HT1080 (cell line): ENCODE measurements around the gene ATXN10. TPM values are rescaled to one million over a fixed set of nuclear protein-coding genes. Genes with fewer than 3 reads are reported as not detected.

ENCODE experiments used
- DNase-seq: peaks from one replicate; pipeline ENCODE4 v3.0.0-alpha.2; 2015; ENCODE audit warnings: low read depth
- total RNA-seq: library from RNA; depleted of rRNA; stranded (reverse); fragments of >200 nt; shearing (Covaris generic); gene quantifications from 2 replicates; pipeline ENCODE4 v1.2.3, GENCODE V29; 2014

ATXN10 gene
- total RNA-seq, 1 experiment from 2014 or later = 44.1 TPM

DNA sequence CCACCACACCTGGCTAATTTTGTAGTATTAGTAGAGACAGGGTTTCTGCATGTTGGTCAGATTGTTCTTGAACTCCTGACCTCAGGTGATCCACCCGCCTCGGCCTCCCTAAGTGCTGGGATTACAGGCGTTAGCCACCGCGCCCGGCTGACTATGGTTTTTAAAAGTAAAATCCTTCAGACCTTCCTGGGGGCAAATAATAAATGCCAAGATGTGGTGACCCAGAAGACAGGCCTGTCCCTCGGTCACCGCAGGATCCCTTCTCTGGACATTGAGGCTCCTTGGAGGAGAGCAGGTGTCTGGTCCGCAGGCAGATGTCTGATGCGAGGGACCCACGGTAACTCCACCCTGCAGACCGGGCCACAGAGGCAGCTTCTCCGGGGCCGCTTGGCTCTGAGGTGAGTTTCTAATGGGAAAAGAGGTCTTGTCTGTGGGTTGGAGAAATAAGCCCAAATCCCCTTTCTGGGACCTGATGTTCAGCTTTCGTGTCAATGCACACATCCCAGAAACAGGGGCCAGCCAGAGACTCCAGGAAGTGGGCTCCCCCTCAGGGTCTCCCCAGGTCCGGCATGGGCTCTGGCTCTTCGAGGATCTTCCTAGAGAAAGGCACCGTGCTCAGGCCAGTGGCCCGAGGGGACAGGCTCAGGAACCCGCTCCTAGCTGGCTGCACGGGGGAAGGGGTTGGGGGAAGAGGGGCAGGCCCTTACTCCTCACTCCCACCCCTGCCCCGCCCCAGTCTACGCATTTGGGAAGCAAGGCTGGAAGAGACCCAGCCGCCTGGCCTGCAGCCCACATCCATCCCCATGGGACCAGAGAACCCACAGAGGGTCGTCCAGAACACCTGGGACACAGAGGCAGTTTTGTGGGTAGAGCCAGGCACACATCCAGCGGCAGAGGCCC, 204.8 kb downstream of the ATXN10 start:
- DNase-seq = no peak

DNA sequence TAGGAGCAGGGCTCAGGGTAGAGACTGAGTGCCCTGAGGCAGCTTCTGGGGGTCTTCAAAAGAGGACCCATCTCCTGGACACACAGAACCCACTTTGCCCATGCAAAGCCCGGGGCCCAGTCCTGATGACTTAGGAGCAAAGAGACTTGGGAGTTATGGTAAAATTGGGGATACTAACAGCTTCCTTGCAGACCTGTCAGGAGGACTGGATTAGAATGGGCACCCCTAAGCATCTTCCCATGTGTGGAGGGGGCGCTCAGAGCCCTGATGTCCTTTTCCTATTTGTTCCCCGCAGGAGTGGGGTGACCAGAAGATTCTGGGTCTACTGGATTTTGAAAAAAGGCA, 205.4 kb downstream of the ATXN10 start:
- DNase-seq = no peak

DNA sequence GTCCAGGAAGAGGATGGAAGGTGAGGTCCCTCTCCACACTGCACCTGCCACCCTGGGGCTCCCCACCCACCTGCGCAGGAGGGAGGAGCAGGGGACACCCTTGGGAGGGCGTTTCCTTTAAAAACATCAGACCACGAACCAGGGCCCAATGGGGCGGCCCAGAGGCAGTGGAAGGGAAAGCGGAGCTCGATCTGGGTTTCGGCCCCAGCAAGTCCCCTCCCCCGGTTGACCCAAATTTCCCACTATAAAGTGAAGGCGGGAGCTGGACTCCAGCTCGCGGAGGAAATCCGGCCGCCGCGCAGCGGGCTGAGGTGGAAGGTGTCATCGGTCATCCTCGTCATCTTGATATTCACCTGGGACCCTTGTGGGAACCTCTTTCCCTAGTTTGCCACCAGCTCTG, 206.0 kb downstream of the ATXN10 start:
- DNase-seq = no peak

DNA sequence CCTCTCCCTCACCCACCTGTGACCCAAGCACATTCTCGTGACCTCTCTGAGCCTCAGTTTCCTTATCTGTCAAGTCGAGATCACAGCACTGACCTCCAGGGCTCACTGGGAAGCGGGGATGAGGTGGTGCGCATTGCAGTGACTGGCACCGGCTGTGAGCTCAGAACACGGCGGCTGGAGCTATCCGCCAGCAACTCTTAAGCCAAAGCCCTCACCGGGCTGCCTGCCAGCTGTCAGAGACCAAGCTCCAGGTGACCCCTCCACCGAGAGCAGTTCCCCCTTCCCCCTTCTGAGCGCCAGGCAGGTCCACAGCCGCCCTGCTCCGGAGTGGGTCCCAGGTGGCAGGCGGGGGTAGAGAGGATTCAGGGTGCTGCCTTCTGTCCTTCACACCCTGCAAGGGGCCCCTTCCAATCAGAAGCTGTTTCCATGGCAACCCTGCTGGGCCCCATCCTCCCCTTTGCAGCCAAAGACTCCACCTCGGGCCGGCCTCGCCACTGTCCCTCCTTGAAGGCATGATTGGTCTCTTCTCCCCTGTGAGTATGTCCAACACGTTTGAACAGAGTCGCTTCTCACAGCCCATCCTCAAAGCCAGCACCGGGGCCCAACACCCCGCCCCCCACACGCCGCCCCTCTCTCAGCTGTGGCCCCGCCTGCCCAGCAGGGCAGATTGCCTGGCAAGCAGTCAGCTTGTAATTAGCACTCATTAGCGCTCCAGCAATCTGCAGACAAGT, 206.6 kb downstream of the ATXN10 start:
- DNase-seq = no peak

DNA sequence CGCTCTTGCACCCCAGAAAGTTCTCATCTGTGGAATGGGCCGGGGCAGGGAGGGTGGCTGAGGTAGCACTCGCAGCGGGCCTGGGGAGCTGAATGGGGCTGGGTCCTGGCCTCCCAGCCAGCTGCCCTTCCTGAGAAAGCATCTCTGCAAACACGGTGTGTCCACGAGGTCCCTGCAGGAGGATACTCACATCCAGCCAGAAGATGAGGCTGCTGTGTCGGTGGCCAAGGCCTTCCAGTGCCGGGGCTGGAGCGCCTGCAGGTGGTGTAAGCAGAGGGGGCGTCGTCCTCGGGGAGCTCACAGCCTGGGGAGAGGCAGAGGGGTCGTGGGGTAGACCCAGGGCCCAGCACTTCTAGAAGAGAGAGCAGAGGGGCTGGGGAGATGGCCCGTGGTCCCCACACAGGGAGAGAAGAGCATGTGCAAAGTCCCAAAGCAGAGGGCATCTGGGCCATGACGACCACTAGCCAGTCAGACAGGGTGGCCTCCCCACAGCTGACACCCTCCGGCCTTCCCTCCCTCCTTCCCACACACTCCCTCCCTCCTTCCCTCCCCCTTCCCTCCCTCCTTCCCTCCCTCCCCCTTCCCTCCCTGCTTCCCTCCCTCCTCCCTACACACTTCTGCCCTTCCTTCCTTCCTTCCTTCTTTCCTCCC, 207.4 kb downstream of the ATXN10 start:
- DNase-seq = no peak

DNA sequence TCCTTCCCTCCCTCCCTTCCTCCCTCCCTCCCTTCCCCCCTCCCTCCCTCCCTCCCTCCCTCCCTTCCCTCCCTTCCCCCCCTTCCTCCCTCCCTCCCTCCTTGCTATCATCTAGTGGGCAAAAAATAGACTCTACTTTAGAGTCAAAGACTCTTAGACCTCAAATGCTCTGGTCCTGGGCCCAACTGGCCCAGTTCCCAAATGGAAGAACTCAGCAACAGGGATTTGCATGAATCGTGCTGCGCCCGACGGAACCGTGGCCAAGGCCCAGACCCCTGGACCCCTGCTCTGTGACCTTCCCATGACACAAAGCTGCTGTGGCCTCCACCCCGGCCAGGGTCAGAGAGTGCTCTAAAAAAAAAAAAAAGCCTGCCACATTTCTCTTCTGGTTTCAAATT, 207.9 kb downstream of the ATXN10 start:
- DNase-seq = no peak

DNA sequence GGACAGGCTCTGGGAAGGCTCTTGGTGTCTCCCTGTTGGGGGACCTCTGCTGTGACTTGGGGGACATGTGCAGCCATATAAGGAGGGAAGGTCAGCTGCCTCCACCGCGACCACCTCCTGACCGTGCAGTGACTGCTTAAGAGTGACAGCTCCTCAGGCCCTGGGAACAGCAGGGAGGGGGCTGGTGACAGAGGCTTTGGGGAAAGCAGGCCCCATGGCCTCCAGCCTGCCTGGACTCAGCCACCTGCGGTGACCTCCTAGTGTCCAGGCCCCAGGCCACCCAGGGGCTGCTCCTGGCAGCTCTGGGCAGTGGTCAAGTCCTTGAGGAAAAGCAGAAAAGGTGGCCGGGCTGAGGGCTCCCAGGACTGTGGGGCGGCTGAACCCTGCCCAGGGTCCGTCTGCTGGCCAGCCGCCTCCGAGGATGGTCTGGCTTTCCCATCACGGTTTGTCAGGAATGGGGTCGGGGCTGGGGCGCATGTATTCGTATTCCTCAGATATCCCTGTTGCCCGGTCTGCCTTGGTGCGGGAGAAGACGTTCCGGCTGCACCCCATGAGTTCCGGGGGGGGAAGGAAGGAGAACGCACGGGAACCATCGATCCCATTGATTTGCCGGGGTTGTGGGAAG, 208.6 kb downstream of the ATXN10 start:
- no peak for DNase-seq

DNA sequence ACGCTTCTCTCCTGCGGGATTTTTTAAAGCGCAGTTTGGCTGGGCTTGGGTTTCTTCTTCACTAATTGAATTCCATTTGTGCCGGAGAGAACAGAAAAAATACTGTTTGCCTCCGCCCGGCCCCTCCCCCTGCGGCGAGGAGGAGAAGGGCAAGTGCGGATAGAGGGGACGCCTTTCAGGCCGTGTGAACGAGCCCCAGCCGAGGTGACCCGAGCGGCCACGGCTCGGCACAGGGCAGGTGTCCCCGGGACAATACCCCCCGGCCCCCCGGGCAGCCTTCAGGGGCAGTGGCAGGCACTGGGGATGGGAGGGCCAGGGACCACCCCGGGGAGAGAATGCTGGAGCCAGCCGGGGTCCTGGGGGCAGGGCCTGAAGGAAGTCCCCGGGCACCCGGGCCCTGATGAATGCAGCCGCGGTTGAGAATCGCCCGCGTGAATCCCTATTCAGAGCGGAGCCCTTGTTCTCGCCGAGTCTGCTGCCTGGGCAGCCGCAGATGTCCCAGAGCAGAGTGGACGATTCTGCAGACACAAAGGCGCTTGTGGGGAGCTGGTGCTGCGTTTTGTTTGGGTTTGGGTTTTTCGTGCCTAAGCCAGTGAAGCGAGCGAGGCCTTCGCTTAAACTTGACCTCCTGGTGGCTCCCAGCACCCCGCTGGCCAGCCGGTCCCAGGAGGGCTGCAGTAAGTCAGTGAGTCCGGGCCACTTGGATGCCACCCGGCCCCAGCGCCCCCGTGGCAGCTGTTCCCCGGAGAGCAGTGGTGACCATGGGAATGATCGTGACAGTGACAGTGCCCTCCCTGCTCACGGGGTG, 209.3 kb downstream of the ATXN10 start:
- no peak for DNase-seq

DNA sequence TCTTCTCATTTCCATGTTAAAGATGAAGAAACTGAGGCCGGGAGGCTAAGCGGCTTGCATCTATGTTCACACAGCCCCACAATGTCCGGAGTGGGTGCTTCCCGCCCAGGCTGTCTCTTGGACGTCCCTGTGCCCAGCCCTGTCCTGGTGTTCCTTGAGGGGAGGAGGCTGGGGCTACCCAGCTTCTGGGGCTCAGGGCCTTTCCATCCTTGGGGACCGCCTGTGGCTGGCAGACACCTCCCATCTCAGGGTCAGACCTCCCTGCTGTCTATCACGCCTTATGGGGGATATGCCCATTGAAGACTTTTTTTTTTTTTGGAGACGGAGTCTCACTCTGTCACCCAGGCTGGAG, 209.9 kb downstream of the ATXN10 start:
- no peak for DNase-seq

DNA sequence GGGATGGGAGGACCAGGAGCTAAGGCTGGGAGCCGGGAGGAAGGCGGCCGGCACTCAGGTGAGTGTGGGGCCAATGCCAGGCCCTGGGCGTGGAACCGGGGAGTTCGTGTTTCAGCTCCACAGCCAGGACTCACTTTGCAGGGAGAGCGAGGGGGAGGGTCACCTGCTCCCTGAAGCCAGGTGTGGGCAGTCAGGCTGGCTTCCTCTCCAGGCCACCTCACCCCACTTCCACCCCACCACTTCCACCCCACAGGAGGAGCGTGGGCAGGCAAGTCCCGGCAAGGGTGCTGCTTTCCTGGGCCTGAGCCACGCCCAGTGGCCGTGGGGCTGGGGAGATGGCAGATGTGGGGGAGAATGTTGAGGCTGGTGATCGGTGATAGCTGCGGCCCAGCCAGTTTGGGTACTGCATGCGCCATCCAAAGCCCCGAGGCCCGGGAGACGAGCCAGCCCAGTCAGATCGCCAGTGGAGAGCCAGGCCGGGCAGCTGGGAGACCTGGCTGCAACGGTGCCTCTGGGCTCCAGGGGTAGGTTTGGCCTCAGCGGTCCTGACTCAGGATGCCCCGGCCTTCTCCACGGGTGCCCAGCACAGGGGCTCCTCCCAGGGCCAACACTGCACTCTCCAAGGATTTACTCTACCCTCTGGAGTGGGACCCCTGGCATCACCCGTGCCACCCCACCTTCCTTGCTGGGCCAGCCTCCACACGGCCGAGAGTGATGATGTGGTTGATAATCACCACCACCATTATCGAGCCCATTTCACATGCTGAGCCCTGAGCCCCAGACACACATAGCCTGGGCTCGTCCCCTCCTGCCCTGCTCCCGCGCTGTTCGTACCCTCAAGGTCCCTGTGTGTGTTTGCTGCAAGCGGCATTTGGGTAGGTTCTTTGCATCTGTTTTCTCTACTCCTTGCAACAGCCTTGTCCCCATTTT, 211.5 kb downstream of the ATXN10 start:
- DNase-seq = no peak

DNA sequence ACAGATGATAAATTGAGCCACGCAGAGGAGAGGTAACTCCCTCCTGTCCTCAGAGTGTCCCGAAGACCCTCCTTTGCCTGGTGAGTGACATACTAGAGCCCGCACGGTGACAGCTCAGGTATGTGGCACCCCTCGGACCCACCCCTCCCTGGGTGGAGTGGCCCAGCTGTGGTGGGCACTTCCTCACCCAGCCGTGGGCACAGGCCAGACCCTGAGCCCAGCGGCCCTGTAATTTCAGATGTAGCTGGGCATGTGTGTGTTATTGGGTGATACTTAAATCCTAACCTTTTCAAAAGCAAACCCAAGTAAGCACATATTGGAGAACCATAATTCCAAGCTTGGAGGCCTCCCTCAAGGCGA, 212.2 kb downstream of the ATXN10 start:
- DNase-seq = no peak

DNA sequence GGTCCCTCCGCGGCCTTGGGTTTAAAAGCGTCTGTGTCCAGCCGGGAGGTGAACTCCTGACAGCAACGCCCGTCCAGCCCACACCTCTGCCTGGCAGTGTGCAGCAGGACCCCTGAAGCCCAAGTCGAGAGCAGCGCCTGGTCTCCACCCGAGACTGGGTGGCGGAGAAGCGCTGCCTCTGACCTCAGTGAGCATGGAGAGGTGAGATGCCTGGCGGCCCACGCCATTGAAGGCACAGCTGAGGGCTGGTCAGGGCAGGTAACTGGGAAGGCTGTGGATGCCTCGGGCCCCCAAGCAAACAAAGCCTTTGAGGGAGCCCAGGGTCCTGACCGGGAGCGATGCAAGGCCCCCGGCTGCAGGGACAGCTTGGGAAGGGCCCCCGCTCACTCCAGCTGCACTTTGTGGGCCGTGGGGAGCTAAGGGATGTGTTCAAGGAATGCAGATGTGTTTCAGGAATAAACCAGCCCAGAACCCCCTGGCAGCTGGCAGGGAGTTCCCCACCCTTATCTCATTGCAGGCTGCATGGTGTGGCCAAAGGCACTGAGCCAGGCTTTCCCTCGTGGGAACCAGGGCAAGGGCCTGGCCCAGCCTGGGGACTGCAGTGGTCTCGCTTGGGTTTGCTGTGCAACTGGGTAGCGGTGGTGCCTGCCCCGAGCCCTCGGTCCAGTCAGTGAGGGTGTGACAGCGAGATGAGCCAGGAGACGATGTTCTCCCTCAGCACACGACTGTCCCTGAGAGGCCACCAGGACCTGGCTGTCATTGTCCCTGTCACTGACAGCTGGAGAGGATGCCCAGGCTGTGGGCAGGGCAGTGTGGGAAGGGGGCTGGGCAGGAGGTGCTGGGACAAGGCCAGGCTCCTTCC, 212.8 kb downstream of the ATXN10 start:
- no peak for DNase-seq

DNA sequence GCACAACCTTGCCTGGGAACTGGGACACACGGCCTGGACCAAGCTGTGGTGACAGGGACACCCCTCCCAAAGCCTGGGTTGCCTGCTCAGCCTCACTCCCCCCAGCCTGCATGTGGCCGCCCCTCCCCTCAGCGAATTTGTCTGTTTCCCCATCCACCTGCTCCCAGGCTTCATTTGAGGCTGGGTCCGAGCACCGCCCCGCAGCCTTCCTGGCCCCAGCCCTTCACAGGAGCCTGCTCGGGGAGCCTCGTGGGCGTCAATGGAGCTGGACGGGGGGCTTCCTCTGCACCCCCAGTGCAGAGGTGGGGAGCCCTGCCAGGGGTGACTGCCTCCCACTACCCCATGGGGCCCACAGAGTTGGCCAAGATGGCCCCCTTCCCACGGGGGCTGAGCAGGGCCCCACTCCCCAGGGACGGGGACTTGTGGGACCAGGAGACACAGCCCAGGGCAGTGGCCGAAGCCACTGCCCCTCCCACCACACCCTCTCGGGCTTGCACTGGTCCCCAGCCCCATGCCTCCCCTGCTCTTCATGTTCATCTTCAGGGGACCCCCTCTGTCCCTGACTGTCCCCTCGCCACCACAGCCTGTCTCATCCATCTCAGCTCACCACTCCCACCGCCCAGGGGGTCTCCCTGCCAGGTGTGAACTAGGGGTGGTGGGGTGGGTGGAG, 213.7 kb downstream of the ATXN10 start:
- DNase-seq = no peak

DNA sequence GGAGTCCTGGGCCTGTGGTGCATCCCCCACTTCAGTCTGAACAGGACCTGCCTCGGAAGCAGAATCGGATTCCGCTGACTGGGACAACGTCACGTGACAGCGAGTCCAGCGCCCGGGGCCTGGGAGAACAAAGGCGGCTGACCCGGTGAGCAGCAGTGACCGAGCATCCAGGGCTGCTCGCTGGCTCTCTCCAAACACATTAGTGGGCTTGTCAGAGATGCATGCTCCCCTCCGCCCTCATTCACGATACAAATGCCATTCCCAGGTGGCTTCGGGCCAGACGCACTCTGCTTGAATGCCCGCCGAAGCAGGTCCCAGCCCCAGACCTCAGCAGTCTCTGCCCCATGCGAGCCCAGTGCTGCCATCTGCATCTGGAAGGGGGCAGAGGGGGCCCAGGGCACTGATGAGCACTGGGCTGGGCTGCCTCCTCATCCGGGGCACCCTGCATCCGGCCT, 214.3 kb downstream of the ATXN10 start:
- no peak for DNase-seq

DNA sequence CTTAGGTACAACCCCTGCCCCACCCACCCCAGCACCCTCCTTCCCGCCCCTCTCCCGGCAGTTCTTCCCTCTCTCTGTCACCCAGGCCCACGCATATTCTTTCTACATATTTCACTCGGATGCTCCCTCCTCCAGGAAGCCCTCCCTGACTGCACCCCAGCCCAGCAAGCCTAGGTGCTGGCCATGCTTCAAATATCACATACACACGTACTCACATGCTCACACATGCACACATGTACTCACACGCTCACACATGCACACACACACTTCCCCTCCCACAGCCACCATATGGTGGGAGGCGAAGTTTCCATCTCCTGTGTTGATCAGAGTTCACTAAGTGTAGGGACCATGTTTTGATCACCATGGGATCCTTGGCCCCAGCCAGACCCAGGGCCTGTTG, 214.9 kb downstream of the ATXN10 start:
- no peak for DNase-seq

DNA sequence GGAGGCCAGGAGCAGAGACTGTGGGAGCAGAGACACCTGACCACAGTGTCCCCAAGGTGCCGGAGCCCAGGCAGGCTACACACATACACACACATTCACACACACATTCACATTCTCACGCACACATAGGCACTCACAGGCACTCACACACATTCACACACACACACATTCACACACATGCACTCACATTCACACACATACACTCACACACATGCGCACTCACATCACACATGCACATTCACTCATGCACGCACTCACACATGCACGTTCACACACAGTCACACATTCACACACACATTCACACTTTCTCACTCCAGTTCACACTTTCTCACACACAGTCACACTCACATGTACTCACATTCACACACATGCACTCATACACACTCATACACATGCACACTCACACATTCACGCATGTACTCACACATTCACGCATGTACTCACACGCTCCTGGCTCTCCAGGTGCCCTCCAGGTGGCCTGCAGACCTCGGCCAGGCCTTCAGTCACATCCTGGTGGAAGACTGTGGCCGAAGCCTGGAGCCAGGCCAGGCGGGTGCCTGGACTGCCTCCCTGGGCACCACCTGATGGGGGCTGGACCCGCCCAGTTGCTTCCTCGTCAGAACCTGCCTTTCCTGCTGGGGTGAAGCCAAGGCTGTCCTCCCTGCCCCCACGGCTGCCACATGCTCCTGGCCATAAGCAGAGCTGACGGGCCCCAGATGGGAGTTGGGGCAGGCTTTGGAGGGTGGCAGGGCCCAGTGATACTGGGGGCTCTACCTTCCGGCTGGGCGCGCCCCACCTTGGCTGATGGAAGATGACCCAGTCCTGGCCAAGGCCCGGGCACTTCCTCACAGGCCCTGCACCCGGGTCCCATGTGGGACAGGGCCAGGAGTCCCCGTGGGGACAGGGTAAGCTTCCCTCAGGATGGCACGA, 215.8 kb downstream of the ATXN10 start:
- DNase-seq = no peak
